Gastrocnemius medialis (tissue), 4 donors: Measurements from ENCODE around the gene MAP3K5. TPM values are rescaled to one million over a fixed set of nuclear protein-coding genes. Genes with fewer than 3 reads are reported as not detected.

Experiments
- ATAC-seq, 2 donors: fragments of 150-250 bp; one replicate each; pipeline ENCODE4 v1.9.1; 2016
- DNase-seq, 2 donors: peaks; one replicate each; pipeline ENCODE4 v3.0.0-alpha.2; 2019
- H3K27ac ChIP-seq, 4 donors: fragments of 200-600 bp; sonication (generic); 1 replicate in 1 of 4; 2 replicates in 3 of 4; pipeline ENCODE4 v1.5.1; 2016 to 2018; ENCODE audit warnings: mild to moderate bottlenecking in 2 of 4, moderate library complexity in 1 of 4
- H3K27me3 ChIP-seq, 3 donors: fragments of 200-600 bp; sonication (generic) in 2 of 3; 1 replicate in 1 of 3; 2 replicates in 2 of 3; pipeline versions ENCODE4 v1.5.1 to v1.6.0; 2016 to 2019; ENCODE audit warnings: mild to moderate bottlenecking in 1 of 3, moderate library complexity in 1 of 3
- H3K36me3 ChIP-seq, 2 donors: fragments of 200-600 bp; sonication (generic) in 1 of 2; one replicate each; pipeline ENCODE4 v1.5.1; 2017 to 2018
- H3K4me1 ChIP-seq, 2 donors: fragments of 200-600 bp; sonication (generic) in 1 of 2; one replicate each; pipeline ENCODE4 v1.5.1; 2016 to 2017; ENCODE audit warnings: mild to moderate bottlenecking in 2 of 2
- H3K4me3 ChIP-seq, 4 donors: fragments of 200-600 bp; sonication (generic) in 3 of 4; 1 replicate in 1 of 4; 2 replicates in 3 of 4; pipeline ENCODE4 v1.5.1; 2016 to 2019; ENCODE audit warnings: mild to moderate bottlenecking in 2 of 4
- H3K9me3 ChIP-seq, 3 donors: fragments of 200-600 bp; sonication (generic) in 2 of 3; 1 replicate in 1 of 3; 2 replicates in 2 of 3; pipeline ENCODE4 v1.5.1; 2016 to 2019
- CTCF ChIP-seq, 5 experiments: fragments of 450-650 bp in 3 of 5; fragments of 200-600 bp in 2 of 5; sonication (generic) in 2 of 5; IDR thresholded peaks in 4 of 5; conservative IDR thresholded peaks in 1 of 5; 1 replicate in 4 of 5; 2 replicates in 1 of 5; pipeline ENCODE4 v1.5.1; 2016 to 2019; ENCODE audit warnings: antibody characterized with exemption in 5 of 5, mild to moderate bottlenecking in 3 of 5, moderate library complexity in 3 of 5
- POLR2A ChIP-seq, 2 donors: fragments of 450-650 bp; IDR thresholded peaks; one replicate each; pipeline ENCODE4 v1.6.1; 2017; ENCODE audit warnings: antibody characterized with exemption in 2 of 2, mild to moderate bottlenecking in 2 of 2, moderate library complexity in 2 of 2
- in situ Hi-C, 4 donors: fragments of 200-750 bp; cut with MboI; loops; one replicate each; pipeline versions ENCODE4 v1.15.0 to v1.8.0; 2017; ENCODE audit warnings: low sequenced_read_pairs in 4 of 4
- intact Hi-C: fragments of 100-400 bp; cut with DNase I; formaldehyde crosslinking; loops from one replicate; pipeline ENCODE4 v1.15.1; 2023; ENCODE audit warnings: low total_unique reads
- total RNA-seq, 4 donors: library from RNA; depleted of rRNA; stranded (reverse); fragments of >200 nt; gene quantifications; one replicate each; pipeline versions ENCODE4 v1.1.0 to v1.2.3, GENCODE V29; 2016

The MAP3K5 gene
- total RNA-seq, 4 donors from 2014 or later: 2.9 to 46.9 (median 4.9) TPM

GRCh38 chr6:136750696-136751521 lies 41.4 kb downstream of the MAP3K5 start:
- Histone ChIP-seq H3K4me3 (no peak overlapping the region), H3K9me3 (no peaks in the 10 kb centered on the region), H3K27me3 (no peaks in the 10 kb centered on the region), H3K27ac (no peak overlapping the region), H3K4me1 (peaks cover 0 to 10% of the 10 kb centered on the region in 2 donors), H3K36me3 (no peaks in the 10 kb centered on the region)
- intact Hi-C loops: no loop called here
- TF ChIP-seq CTCF (IDR thresholded peaks at IDR 0.05 in 4 of 5, conservative IDR thresholded peaks at IDR 0.05 in 1 of 5) (no peak), POLR2A (IDR thresholded peaks at IDR 0.05) (no peak)
- no peak for ATAC-seq
- in situ Hi-C loops: no loop called here
- no peak for DNase-seq

- H3K27me3 ChIP-seq: no peaks in the 10 kb centered on the region
- in situ Hi-C loops (no loop called here), intact Hi-C loops (no loop called here)
- no peaks in the 10 kb centered on the region for H3K9me3 ChIP-seq
- no peaks in the 10 kb centered on the region for H3K36me3 ChIP-seq
- H3K27ac ChIP-seq: no peak overlapping the region
- DNase-seq: no peak
- no peak for TF ChIP-seq CTCF (IDR thresholded peaks at IDR 0.05 in 4 of 5, conservative IDR thresholded peaks at IDR 0.05 in 1 of 5)
- no peak for TF ChIP-seq POLR2A (IDR thresholded peaks at IDR 0.05)
- no peak for ATAC-seq
- H3K4me1 ChIP-seq: peaks cover 0 to 23% of the 10 kb centered on the region in 2 donors
- H3K4me3 ChIP-seq: no peak overlapping the region
Measured at GRCh38 chr6:136749359-136749997, 42.8 kb downstream of the MAP3K5 start.

- ATAC-seq: no peak
- DNase-seq: no peak
- no peak overlapping the region for H3K27ac ChIP-seq
- TF ChIP-seq CTCF (IDR thresholded peaks at IDR 0.05 in 4 of 5, conservative IDR thresholded peaks at IDR 0.05 in 1 of 5) (no peak), POLR2A (IDR thresholded peaks at IDR 0.05) (no peak)
- no peaks in the 10 kb centered on the region for H3K9me3 ChIP-seq
- H3K4me1 ChIP-seq: peaks cover 0 to 23% of the 10 kb centered on the region in 2 donors
- H3K27me3 ChIP-seq: no peaks in the 10 kb centered on the region
- intact Hi-C loops (no loop called here), in situ Hi-C loops (no loop called here)
- no peaks in the 10 kb centered on the region for H3K36me3 ChIP-seq
- H3K4me3 ChIP-seq: no peak overlapping the region
Measured at GRCh38 chr6:136747507-136747906, 44.8 kb downstream of the MAP3K5 start.

GRCh38 chr6:136745300-136745699 lies 47.0 kb downstream of the MAP3K5 start:
- no peaks in the 10 kb centered on the region for H3K36me3 ChIP-seq
- ATAC-seq: no peak
- H3K27me3 ChIP-seq: no peaks in the 10 kb centered on the region
- no peak overlapping the region for H3K4me3 ChIP-seq
- intact Hi-C loops: no loop called here
- H3K9me3 ChIP-seq: no peaks in the 10 kb centered on the region
- peaks cover 4 to 22% of the 10 kb centered on the region in 2 donors for H3K4me1 ChIP-seq
- DNase-seq: no peak
- TF ChIP-seq CTCF (IDR thresholded peaks at IDR 0.05 in 4 of 5, conservative IDR thresholded peaks at IDR 0.05 in 1 of 5) (no peak), POLR2A (IDR thresholded peaks at IDR 0.05) (no peak)
- in situ Hi-C loops: no loop called here
- H3K27ac ChIP-seq: no peak overlapping the region
